Effector CD8-positive, alpha-beta T cell (primary cell): ENCODE results near the gene ADORA3.

Experiments used
- DNase-seq: peaks from one replicate; lab custom pipeline; 2025; lab: John Stamatoyannopoulos, UW

The ADORA3 gene

GRCh38 chr1:111507411-111508201 lies 4.2 kb upstream of the ADORA3 start:
- DNase-seq: peak; percentile 21

- DNase-seq: no peak
Observed at GRCh38 chr1:111506561-111506960, 3.1 kb upstream of the ADORA3 start.

GRCh38 chr1:111505641-111506119 lies 2.2 kb upstream of the ADORA3 start:
- DNase-seq: no peak

GRCh38 chr1:111504097-111504496 lies 664 bp upstream of the ADORA3 start:
- no peak for DNase-seq

GRCh38 chr1:111501645-111502044 lies 1.8 kb downstream of the ADORA3 start:
- DNase-seq: no peak

- no peak for DNase-seq
Observed at GRCh38 chr1:111499026-111499785, 4.2 kb downstream of the ADORA3 start.

- DNase-seq: no peak
Observed at GRCh38 chr1:111497592-111497991, 5.8 kb downstream of the ADORA3 start.

GRCh38 chr1:111496398-111496797 lies 7.0 kb downstream of the ADORA3 start:
- DNase-seq: no peak

- no peak for DNase-seq
Observed at GRCh38 chr1:111491070-111491469, 12.4 kb downstream of the ADORA3 start.

GRCh38 chr1:111490220-111490619 lies 13.2 kb downstream of the ADORA3 start:
- no peak for DNase-seq

GRCh38 chr1:111489604-111490003 lies 13.8 kb downstream of the ADORA3 start:
- no peak for DNase-seq

- no peak for DNase-seq
Observed at GRCh38 chr1:111488669-111489068, 14.8 kb downstream of the ADORA3 start.

GRCh38 chr1:111487133-111487532 lies 16.3 kb downstream of the ADORA3 start:
- DNase-seq: no peak

GRCh38 chr1:111486431-111486830 lies 17.0 kb downstream of the ADORA3 start:
- no peak for DNase-seq

GRCh38 chr1:111484391-111485026 lies 18.9 kb downstream of the ADORA3 start:
- DNase-seq: no peak

- DNase-seq: no peak
Observed at GRCh38 chr1:111483876-111484275, 19.6 kb downstream of the ADORA3 start.

GRCh38 chr1:111483166-111483565 lies 20.3 kb downstream of the ADORA3 start:
- no peak for DNase-seq

GRCh38 chr1:111481387-111482221 lies 21.8 kb downstream of the ADORA3 start:
- DNase-seq: peak; percentile 25

GRCh38 chr1:111480674-111481073 lies 22.8 kb downstream of the ADORA3 start:
- DNase-seq: no peak

- no peak for DNase-seq
Observed at GRCh38 chr1:111476761-111477309, 26.6 kb downstream of the ADORA3 start.

GRCh38 chr1:111476214-111476613 lies 27.2 kb downstream of the ADORA3 start:
- no peak for DNase-seq
